GM12874 (cell line): ENCODE data around the gene RUNDC3A.

ENCODE experiments used
- TF ChIP-seq, protein P1 (sequence below): IDR thresholded peaks from 2 replicates; pipeline ENCODE4 v1.5.1; 2011; ENCODE audit warnings: low read depth, mild to moderate bottlenecking, control low read depth, low read length, moderate library complexity; ENCODE audit not compliant: insufficient read depth

The RUNDC3A gene

DNA sequence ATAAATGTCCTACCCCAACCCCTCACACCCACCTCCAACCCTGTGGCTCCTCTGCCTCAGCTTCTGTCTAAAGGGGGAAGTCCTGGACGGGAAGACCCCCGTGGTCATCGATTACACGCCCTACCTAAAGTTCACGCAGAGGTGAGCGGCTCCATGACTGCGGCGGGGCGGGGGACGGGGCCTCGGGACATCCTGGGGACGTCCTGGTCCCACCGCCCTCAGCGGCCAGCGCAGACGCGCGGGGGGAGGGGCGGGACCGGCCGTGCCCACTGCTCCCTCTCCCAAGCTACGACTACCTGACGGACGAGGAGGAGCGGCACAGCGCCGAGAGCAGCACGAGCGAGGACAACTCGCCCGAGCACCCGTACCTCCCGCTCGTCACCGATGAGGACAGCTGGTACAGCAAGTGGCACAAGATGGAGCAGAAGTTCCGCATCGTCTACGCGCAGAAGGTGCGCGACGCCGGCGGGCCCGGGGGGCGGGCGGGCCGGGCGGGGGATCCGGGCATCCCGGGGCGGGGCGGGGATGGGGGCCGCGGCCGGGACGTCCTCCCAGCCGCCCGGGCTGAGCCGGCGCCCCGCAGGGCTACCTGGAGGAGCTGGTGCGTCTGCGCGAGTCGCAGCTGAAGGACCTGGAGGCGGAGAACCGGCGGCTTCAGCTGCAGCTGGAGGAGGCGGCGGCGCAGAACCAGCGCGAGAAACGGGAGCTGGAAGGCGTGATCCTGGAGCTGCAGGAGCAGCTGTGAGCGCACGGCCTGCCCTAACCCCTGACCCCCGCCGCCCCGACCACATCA, 6.7 kb downstream of the RUNDC3A start:
- TF ChIP-seq, protein P1, sequence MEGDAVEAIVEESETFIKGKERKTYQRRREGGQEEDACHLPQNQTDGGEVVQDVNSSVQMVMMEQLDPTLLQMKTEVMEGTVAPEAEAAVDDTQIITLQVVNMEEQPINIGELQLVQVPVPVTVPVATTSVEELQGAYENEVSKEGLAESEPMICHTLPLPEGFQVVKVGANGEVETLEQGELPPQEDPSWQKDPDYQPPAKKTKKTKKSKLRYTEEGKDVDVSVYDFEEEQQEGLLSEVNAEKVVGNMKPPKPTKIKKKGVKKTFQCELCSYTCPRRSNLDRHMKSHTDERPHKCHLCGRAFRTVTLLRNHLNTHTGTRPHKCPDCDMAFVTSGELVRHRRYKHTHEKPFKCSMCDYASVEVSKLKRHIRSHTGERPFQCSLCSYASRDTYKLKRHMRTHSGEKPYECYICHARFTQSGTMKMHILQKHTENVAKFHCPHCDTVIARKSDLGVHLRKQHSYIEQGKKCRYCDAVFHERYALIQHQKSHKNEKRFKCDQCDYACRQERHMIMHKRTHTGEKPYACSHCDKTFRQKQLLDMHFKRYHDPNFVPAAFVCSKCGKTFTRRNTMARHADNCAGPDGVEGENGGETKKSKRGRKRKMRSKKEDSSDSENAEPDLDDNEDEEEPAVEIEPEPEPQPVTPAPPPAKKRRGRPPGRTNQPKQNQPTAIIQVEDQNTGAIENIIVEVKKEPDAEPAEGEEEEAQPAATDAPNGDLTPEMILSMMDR, result no peak

DNA sequence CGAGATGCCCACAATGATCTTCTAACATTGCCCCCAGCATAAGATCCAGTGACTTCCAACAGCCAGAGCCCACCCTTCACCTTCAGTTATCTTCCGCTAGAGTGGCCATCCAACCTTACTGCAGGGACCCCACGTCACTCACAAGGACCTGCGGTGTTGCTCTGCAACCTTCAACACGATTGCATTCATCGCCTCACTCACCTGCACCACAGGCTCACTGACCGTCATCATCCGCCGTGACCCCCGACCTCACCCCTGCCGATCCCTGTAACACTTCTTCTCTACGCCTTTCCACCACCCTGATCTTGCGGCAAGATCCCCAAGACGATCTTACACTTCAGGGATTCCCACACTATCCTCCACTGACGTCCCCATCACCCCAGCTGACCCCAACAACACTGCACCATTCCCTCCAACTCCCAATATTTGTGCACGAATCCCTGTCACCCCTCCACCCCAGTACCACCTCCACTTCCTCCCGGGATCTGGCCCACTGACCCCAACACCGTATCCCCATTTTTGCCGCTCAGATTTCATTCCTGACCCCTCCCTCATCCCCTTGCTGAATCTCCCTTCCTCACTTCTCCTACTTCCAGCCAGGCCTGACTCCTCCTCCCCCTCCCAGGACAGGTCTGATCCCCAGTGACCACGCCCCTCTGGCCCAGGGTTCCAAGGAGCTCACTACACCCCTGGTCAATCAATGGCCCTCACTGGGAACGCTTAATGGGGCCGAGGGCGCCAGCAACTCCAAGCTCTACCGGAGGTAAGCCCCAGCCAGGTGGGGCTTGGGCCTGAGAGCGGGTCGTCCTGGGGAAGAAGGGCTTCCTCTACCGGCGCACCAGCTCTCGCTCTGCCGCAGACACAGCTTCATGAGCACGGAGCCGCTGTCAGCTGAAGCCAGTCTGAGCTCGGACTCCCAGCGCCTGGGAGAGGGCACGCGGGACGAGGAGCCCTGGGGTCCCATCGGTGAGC, 7.6 kb downstream of the RUNDC3A start:
- TF ChIP-seq, protein P1, result no peak

DNA sequence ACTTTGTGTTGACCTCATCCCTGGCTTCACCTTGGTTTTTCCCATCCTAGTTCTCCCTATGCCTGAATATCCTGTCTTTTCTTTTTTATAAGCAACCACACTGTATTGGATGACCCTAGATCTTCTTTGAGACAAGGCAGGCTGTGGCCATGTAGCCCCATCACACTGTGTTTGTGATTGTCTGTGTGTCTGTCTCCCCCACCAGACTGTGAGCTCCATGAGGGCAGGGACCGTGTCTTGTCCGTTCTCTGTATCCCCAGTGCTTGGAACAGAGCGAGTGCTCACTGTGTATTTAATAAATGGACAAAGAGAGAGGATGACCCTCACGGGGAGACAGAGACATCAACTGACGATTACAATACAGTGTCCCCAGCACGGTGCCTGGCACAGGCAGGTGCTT, 9.1 kb downstream of the RUNDC3A start:
- TF ChIP-seq, protein P1, result no peak

DNA sequence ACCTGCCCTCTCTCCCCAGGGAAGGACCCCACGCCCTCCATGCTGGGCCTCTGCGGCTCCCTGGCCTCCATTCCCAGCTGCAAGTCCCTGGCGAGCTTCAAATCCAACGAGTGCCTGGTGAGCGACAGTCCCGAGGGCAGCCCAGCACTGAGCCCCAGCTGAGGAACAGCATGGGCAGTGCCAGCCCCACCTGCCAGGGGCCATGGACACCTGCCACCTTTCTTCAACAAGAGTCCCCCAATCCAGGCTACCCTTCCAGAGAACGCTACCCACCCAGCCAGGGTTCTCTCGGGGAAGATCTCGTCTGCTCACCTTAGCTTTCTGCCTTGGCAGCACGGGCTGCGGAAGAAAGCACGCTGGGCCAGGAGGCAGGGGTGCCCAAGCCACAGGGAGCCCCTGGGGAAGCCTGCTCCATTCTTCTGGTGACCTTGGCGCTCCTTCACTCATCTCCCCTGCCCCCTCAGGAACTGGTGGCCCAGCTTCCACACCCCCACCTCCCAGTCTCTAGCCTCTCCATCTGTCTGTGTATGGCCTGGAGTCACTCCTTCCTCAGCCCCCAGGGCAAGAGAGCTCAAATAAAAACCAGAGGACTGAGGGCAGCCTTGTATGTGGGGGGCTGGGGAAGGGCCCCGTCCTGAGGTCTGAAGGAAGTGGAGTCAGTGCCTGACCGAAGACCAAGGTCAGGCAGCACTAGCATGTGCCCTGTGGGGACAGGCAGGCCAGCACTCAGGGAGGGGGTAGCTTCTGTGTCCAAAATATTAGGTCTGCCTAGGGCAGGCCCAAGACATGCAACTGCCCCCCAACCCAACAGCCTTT, 9.9 kb downstream of the RUNDC3A start:
- TF ChIP-seq, protein P1, result no peak

DNA sequence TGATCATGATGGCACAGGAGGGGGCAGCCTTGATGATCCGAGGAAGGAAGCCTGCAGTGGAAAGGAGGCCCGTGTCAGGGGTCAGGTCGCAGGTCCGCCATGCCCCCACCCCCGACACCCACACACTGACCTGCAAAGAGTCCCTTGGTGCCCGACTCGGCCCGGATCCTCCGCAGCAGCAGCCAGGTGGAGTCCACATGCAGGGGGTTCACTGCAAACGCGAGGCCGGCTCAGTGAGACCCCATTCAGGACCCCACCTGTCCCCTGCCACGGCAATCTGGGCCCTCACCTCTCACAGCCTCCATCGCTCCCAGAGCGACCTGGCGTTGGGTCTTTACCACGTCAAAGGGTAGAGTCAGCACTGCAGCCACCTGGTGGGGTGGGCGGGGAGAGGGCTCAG, 11.7 kb downstream of the RUNDC3A start:
- TF ChIP-seq, protein P1, result no peak

DNA sequence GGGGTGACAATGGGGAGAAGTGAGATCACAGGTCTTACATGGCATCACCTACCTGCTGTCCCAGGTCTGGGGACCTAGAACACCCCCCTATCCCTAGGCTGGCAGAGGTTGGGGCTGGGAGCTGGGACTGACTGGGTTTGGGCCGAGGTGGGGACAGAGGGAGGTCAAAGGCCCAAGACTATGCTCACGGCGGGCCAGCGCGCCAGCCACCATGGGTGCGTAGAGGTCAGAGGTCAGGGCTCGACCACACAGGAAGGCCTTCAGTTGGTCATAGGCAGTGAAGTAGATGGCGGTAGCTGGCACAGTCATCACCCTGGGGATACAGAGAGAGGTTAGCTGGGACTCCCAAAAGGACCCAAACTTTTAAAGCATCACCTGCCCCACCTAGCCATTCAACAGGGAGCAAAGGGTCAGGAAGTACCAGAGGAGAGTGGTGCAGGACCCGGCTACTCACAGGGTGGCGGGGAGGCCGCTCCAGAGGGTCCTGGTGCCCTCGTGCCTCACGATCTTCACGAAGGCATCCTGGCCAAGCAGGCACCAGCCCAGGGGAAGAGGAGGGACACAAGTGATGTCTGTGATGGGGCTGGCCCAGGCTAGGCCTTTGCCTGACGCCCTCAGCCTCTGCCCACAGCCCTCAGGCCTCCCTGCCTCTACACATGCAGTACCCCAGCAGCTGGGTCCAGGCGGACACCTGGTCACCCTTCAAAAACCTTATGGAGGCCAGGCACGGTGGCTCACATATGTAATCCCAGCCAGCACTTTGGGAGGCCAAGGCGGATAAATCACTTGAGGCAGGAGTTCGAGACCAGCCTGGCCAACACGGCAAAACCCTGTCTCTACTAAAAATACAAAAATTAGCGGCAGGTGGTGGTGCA, 13.1 kb downstream of the RUNDC3A start:
- TF ChIP-seq, protein P1, result no peak
